Suppressor macrophage (primary cell): ENCODE measurements around the gene SNUPN.

Experiments
- DNase-seq, 4 experiments: peaks; one replicate each; pipeline ENCODE4 v3.0.0-alpha.2; 2020 to 2022

SNUPN gene

GRCh38 chr15:75654201-75654907, 28.8 kb upstream of the SNUPN start:
- no peak for DNase-seq

- DNase-seq = no peak
Observed at GRCh38 chr15:75653347-75653913, 27.9 kb upstream of the SNUPN start.

- DNase-seq = peak in 1 of 4 experiments; percentile 8
Observed at GRCh38 chr15:75651810-75652543, 26.5 kb upstream of the SNUPN start.

DNA sequence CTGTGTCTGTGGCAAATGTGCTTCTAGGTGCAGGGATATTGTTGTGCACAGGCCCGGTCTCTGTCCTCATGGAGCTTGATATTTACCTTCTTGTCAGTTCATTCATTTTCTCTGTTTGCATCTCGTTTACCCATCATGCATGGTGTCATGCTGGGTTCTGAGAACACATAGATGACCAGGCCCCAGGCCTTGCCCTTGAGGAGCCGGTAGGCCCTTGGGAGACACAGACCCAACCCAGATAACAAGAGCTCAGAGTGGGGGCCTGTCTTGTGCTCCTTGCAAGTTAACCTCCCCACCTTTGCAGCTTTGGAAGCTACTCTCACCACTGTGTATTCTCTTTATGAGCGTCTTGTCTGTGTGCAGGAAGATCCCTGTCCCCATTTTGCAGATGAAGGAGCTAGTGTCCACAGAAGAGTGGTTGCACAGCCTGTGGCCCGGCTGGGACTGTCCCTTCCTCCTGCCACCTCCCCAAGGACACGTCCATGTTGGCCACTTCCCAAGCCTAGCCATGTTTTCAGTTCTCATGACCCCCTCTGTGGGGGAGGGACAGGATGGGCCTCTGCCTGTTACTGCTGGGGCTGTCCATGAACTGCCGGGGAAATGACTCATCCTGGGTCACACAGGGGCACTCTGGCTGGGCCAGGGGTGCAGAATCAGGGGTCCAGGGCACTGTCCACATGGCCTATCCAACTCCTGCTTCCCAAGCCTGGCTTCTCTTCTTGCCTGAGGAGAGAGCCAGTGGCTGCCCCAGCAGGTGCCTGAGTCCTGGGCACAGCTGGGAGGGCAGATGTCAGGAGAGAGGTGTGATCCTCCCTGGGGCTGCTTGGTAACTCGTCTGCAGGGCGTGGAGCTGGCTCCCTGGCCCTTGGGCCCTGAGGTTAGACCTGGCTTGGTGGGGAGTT, 25.6 kb upstream of the SNUPN start:
- DNase-seq = peak; percentile 61 to 78 (median 72)

GRCh38 chr15:75649848-75650247, 24.3 kb upstream of the SNUPN start:
- no peak for DNase-seq

DNA sequence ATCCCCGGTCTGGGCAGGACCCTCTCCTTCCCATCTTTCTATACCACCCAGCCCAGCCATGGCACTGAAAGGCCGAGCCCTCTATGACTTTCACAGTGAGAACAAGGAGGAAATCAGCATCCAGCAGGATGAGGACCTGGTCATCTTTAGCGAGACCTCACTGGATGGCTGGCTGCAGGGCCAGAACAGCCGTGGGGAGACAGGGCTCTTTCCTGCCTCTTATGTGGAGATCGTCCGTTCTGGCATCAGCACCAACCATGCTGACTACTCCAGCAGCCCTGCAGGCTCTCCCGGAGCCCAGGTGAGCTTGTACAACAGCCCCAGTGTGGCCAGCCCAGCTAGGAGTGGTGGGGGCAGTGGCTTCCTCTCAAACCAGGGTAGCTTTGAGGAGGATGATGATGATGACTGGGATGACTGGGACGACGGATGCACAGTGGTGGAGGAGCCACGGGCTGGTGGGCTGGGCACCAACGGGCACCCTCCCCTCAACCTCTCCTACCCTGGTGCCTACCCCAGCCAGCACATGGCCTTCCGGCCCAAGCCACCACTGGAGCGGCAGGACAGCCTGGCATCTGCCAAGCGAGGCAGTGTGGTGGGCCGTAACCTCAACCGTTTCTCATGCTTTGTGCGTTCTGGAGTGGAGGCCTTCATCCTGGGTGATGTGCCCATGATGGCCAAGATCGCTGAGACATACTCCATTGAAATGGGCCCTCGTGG, 23.7 kb upstream of the SNUPN start:
- no peak for DNase-seq

- peak; percentile 30 to 63 (median 44) for DNase-seq
Observed at GRCh38 chr15:75648156-75649000, 22.9 kb upstream of the SNUPN start.

DNA sequence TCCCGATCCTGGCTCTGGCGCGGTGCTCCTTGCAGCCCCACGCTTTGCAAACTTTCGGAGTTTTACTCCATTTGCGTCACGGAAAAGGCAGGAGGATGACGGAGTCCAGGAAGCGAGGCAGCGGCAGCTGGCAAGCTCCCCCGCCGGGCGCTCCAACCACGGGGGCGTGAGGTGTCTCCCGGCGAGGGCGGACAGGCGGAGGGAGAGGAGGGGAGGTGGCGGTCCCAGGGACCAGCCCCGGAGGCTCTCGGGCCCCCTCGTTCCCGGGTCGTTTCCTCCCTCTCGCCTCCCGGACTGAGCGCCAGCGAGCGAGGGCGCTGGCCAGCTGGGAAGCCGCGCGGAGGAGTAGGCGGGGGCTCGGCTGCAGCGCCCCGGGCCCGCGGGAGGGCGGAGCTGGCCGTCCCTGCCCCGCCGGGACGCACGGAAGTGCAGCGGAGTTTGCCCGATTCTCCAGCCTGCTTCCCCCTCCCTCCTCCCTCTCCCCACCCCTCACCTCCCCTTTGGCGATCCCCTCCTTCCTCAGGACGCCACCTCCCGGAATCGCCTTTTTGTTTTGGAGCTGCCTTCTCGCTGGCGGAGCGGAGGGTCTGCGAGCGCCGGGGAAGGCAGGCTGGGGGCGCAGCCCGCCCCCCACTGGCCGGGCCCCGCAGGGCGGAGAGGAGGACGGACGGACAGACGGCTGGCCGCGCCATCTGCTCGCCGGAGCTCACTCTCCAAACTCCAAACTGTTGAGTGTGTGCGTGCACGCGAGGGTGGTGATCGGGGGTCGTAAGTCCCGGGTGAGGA, 22.0 kb upstream of the SNUPN start, which contains the start of gene SNX33:
Gene SNX33 (plus strand): TSS at position 543 of the 786 bp plus-strand sequence. CDS start 1,191 bp downstream, outside the sequence.
- peak; percentile 82 to 92 (median 88) for DNase-seq

DNA sequence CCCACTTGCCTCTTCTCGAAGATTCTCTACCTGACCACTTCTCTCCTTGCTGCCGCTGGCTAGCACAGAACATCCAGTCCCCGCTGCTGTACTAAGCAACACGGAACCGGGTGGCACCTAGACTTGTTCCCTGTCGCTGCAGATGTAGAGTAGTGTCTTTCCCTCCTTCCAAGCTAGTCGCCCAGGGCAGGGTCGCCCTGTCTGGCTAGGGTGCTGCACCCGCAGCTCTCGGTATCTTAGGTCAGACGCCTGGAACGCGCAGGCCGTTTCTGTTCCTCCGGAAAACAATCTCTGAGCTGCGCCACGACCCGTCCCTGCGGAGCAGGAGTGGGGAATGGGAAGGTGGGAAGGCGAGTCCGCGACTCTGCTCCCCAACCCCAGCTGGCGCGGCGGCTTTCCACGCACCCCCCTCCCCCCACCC, 21.4 kb upstream of the SNUPN start:
- DNase-seq = peak in 2 of 4 experiments; percentile 32 to 53

GRCh38 chr15:75646112-75646943, 20.8 kb upstream of the SNUPN start:
- no peak for DNase-seq

DNA sequence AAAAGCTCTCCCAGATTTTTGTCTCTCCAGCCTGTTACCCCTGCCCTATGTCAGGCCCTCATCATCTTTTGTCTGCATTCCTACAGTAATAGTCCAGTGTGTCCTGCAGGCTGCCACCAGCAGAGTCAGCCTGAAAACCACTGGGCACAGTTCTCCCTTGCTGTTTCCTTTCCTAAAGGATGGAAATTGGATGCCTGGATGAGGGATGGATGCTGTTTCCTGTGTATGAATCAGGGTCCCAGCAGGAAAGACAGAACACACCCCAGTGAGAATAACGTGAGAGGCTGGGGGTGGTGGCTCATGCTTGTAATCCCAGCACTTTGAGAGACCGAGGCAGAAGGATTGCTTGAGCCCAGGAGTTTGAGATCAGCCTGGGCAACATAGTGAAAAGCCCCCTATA, 18.9 kb upstream of the SNUPN start:
- DNase-seq = no peak

DNA sequence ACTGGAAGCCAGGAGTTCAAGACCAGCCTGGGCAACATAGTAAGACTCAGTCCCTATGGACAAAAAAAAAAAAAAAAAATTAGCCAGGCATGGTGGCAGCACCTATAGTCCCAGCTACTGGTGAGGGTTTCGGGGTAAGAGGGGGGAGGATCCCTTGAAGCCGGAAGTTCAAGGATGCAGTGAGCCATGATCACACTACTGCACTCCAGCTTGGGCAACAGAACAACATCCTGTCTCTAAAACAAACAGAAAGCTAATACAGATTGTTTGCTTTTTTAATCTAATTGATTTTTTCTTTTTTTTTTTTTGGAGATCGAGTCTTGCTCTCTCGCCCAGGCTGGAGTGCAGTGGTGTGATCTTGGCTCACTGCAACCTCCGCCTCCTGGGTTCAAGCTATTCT, 16.1 kb upstream of the SNUPN start:
- no peak for DNase-seq

GRCh38 chr15:75641179-75641503, 15.6 kb upstream of the SNUPN start:
- DNase-seq = no peak

GRCh38 chr15:75640483-75641178, 15.1 kb upstream of the SNUPN start:
- peak; percentile 41 to 55 (median 52) for DNase-seq

- peak; percentile 98 for DNase-seq
Observed at GRCh38 chr15:75639709-75640482, 14.4 kb upstream of the SNUPN start, which contains the start of gene IMP3. TSS of gene IMP3 (minus strand) at chr15:75640224. CDS start at chr15:75640168, 56 bp downstream.

DNA sequence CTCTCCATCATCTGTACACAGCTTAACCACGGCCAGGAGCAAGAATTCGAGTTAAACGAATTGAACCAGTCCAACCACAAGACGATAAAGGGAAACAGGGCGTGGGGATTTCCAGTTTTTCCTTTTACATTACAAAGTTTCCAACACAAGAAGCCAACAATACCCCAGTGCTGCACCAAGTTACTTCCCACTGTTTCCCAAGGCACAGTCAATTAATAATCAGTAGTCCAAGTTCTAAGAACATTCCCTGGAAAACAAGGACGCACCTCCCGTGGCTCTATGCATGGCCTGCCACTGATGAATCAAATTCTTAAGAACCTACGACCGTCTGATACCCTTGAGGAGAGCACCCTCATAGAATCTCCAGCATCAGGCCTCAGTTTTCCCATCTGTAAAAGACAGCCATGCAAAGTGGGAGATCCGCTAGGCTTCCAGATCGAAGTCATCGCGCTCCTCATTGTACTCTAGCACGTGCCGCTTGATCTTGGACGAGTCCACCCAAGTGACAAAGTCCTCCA, 13.7 kb upstream of the SNUPN start:
- peak in 3 of 4 experiments; percentile 32 to 45 (median 38) for DNase-seq
